ENCODE data around the gene MOSPD3. TPM values are rescaled to one million over a fixed set of nuclear protein-coding genes. Genes with fewer than 3 reads are reported as not detected.

The MOSPD3 gene
- total and polyA plus RNA-seq, 2 of the 13 experiments (the other 11 are each of a cell fraction or from before 2014, with no cell fraction given), result 7.6 to 8.8 TPM

GRCh38 chr7:100568896-100569844 is 43.2 kb upstream of the MOSPD3 start (continued):
- peak; percentile 87; the same call in 1 of the 2 replicates for TF ChIP-seq ZSCAN5A (CRISPR knock-in tag; IDR thresholded peaks at IDR 0.05; ENCODE audit: borderline replicate concordance)
- peak; percentile 70; the same call in 1 of the 2 replicates for TF ChIP-seq ZNF597 (CRISPR knock-in tag; IDR thresholded peaks at IDR 0.05)
- no peak; the same call in 1 of the 2 replicates for TF ChIP-seq THAP11 (CRISPR knock-in tag; IDR thresholded peaks at IDR 0.05)
- peak; percentile 38; the same call in 1 of the 2 replicates for TF ChIP-seq PHF21A (CRISPR knock-in tag; IDR thresholded peaks at IDR 0.05)
- TF ChIP-seq, protein P1, sequence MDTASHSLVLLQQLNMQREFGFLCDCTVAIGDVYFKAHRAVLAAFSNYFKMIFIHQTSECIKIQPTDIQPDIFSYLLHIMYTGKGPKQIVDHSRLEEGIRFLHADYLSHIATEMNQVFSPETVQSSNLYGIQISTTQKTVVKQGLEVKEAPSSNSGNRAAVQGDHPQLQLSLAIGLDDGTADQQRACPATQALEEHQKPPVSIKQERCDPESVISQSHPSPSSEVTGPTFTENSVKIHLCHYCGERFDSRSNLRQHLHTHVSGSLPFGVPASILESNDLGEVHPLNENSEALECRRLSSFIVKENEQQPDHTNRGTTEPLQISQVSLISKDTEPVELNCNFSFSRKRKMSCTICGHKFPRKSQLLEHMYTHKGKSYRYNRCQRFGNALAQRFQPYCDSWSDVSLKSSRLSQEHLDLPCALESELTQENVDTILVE (CRISPR knock-in tag; IDR thresholded peaks at IDR 0.05), result peak; percentile 51; the same call in 1 of the 2 replicates
- TF ChIP-seq FOXA1 (IDR thresholded peaks at IDR 0.05), result no peak
- peak; percentile 53; the same call in 1 of the 2 replicates for TF ChIP-seq FOXA1 (CRISPR knock-in tag; IDR thresholded peaks at IDR 0.05)
- TF ChIP-seq, protein P2, sequence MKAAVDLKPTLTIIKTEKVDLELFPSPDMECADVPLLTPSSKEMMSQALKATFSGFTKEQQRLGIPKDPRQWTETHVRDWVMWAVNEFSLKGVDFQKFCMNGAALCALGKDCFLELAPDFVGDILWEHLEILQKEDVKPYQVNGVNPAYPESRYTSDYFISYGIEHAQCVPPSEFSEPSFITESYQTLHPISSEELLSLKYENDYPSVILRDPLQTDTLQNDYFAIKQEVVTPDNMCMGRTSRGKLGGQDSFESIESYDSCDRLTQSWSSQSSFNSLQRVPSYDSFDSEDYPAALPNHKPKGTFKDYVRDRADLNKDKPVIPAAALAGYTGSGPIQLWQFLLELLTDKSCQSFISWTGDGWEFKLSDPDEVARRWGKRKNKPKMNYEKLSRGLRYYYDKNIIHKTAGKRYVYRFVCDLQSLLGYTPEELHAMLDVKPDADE (CRISPR knock-in tag; IDR thresholded peaks at IDR 0.05), result 0 out of 2 replicates have a peak, but pooled peaks have one; percentile 9
- no peak; the same call in 1 of the 2 replicates for TF ChIP-seq SP5 (CRISPR knock-in tag; IDR thresholded peaks at IDR 0.05; ENCODE audit: borderline replicate concordance, low read depth)
- TF ChIP-seq, protein P3, sequence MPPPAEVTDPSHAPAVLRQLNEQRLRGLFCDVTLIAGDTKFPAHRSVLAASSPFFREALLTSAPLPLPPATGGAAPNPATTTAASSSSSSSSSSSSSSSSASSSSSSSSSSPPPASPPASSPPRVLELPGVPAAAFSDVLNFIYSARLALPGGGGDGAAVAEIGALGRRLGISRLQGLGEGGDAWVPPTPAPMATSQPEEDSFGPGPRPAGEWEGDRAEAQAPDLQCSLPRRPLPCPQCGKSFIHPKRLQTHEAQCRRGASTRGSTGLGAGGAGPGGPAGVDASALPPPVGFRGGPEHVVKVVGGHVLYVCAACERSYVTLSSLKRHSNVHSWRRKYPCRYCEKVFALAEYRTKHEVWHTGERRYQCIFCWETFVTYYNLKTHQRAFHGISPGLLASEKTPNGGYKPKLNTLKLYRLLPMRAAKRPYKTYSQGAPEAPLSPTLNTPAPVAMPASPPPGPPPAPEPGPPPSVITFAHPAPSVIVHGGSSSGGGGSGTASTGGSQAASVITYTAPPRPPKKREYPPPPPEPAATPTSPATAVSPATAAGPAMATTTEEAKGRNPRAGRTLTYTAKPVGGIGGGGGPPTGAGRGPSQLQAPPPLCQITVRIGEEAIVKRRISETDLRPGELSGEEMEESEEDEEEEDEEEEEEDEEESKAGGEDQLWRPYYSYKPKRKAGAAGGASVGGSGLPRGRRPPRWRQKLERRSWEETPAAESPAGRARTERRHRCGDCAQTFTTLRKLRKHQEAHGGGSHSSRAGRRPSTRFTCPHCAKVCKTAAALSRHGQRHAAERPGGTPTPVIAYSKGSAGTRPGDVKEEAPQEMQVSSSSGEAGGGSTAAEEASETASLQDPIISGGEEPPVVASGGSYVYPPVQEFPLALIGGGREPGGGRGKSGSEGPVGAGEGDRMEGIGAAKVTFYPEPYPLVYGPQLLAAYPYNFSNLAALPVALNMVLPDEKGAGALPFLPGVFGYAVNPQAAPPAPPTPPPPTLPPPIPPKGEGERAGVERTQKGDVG (CRISPR knock-in tag; IDR thresholded peaks at IDR 0.05; ENCODE audit: borderline replicate concordance), result no peak
- TF ChIP-seq MYNN (CRISPR knock-in tag; IDR thresholded peaks at IDR 0.05; ENCODE audit: low read depth), result no peak
- peak; percentile 43; the same call in 1 of the 2 replicates for TF ChIP-seq THAP9 (CRISPR knock-in tag; IDR thresholded peaks at IDR 0.05; ENCODE audit: borderline replicate concordance)
- no peak for TF ChIP-seq GABPA (IDR thresholded peaks at IDR 0.05; ENCODE audit: low read depth, low read length)
- no peak for TF ChIP-seq GABPA (CRISPR knock-in tag; IDR thresholded peaks at IDR 0.05; ENCODE audit: low read depth)
- TF ChIP-seq THYN1 (CRISPR knock-in tag; IDR thresholded peaks at IDR 0.05; ENCODE audit: borderline replicate concordance, low read depth), result no peak
